Measurements from ENCODE around the gene CASZ1. TPM values are rescaled to one million over a fixed set of nuclear protein-coding genes. Genes with fewer than 3 reads are reported as not detected.

The CASZ1 gene
- polyA plus RNA-seq, 1 experiment, result 0.06 TPM

DNA sequence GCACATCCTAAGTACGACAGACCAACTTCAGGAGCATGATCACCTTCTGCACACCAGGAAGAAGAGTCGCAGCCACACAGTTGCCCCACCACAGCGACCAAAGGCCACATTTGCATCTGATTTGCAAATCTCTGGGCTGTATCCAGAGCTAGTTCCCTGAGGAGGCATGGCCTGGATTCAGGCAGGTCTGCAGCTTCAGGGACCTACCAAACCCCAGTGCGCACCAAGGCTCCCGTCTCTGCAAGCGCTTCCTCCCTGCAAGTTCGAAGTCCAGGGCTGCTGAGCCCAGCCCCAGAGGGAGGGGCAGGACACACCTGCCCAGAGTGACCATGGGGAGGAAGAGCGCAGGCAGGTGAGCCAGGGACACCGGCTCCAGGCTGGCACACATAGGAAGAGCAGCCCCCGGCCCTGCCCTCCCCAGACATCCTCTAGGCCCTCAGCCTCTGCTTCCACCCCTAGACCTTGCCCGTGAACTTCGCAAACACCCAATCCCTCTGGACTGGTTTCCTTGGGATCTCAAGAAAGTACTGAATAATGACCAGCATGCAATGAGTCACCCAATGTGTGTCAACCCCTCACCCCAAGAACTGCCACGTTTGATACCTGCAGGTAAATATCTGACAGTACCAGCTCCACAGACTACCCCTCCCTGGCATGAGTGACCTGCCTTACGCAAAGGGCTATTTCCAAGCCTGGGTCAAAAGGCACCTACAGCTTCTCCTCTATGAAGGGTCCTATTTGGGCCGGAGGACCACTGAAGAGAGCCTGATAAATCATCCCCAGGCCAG lies 36.8 kb downstream of the CASZ1 start:
- peaks cover 54% of the 10 kb centered on the region for H3K27me3 ChIP-seq (ENCODE audit: control insufficient read depth, insufficient read depth, low read length)
- TF ChIP-seq, protein P1, sequence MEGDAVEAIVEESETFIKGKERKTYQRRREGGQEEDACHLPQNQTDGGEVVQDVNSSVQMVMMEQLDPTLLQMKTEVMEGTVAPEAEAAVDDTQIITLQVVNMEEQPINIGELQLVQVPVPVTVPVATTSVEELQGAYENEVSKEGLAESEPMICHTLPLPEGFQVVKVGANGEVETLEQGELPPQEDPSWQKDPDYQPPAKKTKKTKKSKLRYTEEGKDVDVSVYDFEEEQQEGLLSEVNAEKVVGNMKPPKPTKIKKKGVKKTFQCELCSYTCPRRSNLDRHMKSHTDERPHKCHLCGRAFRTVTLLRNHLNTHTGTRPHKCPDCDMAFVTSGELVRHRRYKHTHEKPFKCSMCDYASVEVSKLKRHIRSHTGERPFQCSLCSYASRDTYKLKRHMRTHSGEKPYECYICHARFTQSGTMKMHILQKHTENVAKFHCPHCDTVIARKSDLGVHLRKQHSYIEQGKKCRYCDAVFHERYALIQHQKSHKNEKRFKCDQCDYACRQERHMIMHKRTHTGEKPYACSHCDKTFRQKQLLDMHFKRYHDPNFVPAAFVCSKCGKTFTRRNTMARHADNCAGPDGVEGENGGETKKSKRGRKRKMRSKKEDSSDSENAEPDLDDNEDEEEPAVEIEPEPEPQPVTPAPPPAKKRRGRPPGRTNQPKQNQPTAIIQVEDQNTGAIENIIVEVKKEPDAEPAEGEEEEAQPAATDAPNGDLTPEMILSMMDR (IDR thresholded peaks at IDR 0.05; ENCODE audit: low read depth, low read length), result no peak
- DNase-seq (ENCODE audit: low read depth, low spot score), result no peak
- H3K9me3 ChIP-seq (ENCODE audit: control insufficient read depth, insufficient read depth, low read length), result peaks cover 3% of the 10 kb centered on the region; the same call in 1 of the 2 replicates
- no peak overlapping the region for H3K4me3 ChIP-seq (ENCODE audit: low read depth, low read length)
- CTCF ChIA-PET, result no interaction called here
- no peak overlapping the region for H3K27ac ChIP-seq (ENCODE audit: low read depth, low read length)
- POLR2A ChIA-PET, result no interaction called here

DNA sequence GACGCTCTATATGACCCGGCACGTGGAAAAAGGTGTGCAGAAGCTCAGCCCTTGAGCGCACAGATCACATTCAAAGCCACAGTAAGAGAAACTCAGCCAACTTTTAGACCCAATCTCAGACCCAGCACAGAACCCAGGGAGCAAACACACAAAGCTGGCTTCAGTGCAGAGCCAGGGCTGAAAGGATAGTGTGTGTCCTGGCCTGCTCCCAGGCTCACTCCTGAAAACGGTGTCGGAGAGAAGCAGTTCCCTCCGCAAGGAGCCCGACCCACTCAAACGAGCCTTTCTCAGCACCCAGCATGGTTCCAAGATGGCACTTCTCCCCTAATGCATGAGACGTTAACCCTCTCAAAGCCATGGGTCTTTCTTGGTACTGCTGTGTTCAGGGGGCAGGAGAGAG lies 39.6 kb downstream of the CASZ1 start:
- Histone ChIP-seq H3K9me3 (ENCODE audit: control insufficient read depth, insufficient read depth, low read length) (peaks cover 3% of the 10 kb centered on the region; the same call in 1 of the 2 replicates), H3K4me3 (ENCODE audit: low read depth, low read length) (no peak overlapping the region), H3K27ac (ENCODE audit: low read depth, low read length) (no peak overlapping the region), H3K27me3 (ENCODE audit: control insufficient read depth, insufficient read depth, low read length) (peaks cover 50% of the 10 kb centered on the region)
- TF ChIP-seq, protein P1 (IDR thresholded peaks at IDR 0.05; ENCODE audit: low read depth, low read length), result no peak
- POLR2A ChIA-PET, result interaction anchor here (0.6 kb wide), 1 partner anchor 272 kb away, joined by 4 read pairs; no protein-coding TSS in a partner anchor
- CTCF ChIA-PET, result no interaction called here
- no peak for DNase-seq (ENCODE audit: low read depth, low spot score)

DNA sequence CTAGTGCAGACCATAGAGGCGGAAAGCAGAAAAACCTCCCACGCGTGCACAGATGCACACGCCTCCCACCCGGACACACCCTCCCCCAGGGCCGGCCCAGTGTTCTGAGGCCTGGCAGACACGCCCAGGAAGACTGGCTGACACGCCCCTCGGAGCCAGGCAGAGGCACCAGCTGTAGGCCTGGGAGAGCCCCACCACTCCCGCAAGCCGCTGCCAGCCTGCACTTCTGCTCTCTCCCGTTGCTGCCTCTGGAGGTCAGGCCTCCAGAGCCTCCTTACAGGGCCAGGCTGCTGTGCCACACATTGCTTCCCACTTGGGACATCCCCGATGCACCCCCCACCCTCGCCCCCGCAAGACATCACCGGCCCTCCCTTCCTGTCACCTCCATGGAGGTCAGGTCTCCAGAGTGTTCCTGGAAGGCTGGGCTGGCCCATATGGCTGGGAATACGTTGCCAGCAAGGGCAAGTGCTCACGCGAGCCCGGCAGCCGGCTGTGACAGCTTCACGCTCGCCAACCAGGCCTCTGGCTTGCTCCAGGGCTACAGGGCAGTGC lies 40.4 kb downstream of the CASZ1 start:
- no peak for DNase-seq (ENCODE audit: low read depth, low spot score)
- POLR2A ChIA-PET, result interaction anchor here (0.6 kb wide), 1 partner anchor 271 kb away, joined by 4 read pairs; no protein-coding TSS in a partner anchor
- CTCF ChIA-PET, result no interaction called here

DNA sequence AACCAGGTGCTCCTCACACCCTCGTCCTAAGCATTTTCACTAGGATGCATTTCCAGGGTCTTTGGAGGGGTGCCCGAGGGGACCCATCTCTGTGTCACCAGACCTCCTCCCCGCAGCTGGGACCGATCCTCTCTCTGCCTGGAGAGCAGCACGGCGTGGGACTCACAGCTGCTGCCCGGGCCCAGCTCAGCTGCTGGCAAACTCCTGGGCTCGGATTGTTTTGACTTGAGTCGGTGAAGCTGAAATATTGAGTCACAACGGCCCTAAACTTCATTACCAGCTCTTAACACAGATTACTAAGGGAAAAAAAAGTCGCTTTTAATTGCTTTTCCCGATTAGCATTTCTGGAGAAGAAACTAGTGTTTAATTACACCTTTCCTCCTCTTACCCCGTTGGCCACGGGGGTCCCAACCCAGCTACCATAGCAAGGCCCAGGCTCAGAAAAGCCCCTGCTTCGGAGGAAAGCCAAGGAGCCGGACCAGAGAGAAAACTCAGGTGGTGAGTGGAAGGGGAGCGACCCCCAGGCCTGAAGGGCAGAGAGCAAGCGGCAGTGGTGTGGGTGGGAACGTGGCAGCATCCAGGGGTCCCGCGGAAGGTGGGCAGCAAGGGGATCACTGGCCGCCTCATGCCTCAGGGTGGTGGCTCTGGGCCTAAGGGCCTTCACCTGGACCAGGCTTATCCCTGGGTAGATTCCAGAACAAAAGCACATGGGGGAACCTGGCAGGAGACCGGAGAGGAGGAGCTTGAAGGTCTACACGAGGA lies 41.7 kb downstream of the CASZ1 start:
- H3K4me3 ChIP-seq (ENCODE audit: low read depth, low read length), result no peak overlapping the region
- POLR2A ChIA-PET, result no interaction called here
- H3K27ac ChIP-seq (ENCODE audit: low read depth, low read length), result no peak overlapping the region
- H3K9me3 ChIP-seq (ENCODE audit: control insufficient read depth, insufficient read depth, low read length), result peaks cover 3% of the 10 kb centered on the region; the same call in 1 of the 2 replicates
- H3K27me3 ChIP-seq (ENCODE audit: control insufficient read depth, insufficient read depth, low read length), result peaks cover 42% of the 10 kb centered on the region
- CTCF ChIA-PET, result interaction anchor here (1.0 kb wide), 1 partner anchor 240 kb away, joined by 3 read pairs; no protein-coding TSS in a partner anchor
- TF ChIP-seq, protein P1 (IDR thresholded peaks at IDR 0.05; ENCODE audit: low read depth, low read length), result no peak
- no peak for DNase-seq (ENCODE audit: low read depth, low spot score)

More for the DNA sequence above, 40.4 kb downstream of the CASZ1 start:
- H3K4me3 ChIP-seq (ENCODE audit: low read depth, low read length), result no peak overlapping the region
- H3K9me3 ChIP-seq (ENCODE audit: control insufficient read depth, insufficient read depth, low read length), result peaks cover 3% of the 10 kb centered on the region; the same call in 1 of the 2 replicates
- TF ChIP-seq, protein P1 (IDR thresholded peaks at IDR 0.05; ENCODE audit: low read depth, low read length), result no peak
- H3K27ac ChIP-seq (ENCODE audit: low read depth, low read length), result no peak overlapping the region
- H3K27me3 ChIP-seq (ENCODE audit: control insufficient read depth, insufficient read depth, low read length), result peaks cover 52% of the 10 kb centered on the region
